ENCODE results near the gene NALCN.

NALCN gene

GRCh38 chr13:101080616-101081015, 335.7 kb downstream of the NALCN start:
- Histone ChIP-seq H3K27ac (ENCODE audit: low read depth, low read length) (no peak overlapping the region), H3K27me3 (ENCODE audit: low read length) (no peaks in the 10 kb centered on the region), H3K9ac (ENCODE audit: low read length) (no peak overlapping the region), H3K79me2 (ENCODE audit: insufficient read depth, low read length) (no peaks in the 10 kb centered on the region), H3K36me3 (ENCODE audit: low read length) (no peaks in the 10 kb centered on the region), H3K9me2 (replicated peaks; ENCODE audit: insufficient read depth, low read length) (no peaks in the 10 kb centered on the region), H4K20me1 (ENCODE audit: low read depth, low read length) (no peaks in the 10 kb centered on the region), H2AFZ (ENCODE audit: low read depth, low read length, severe bottlenecking) (no peak overlapping the region), H3F3A (ENCODE audit: insufficient read depth) (no peaks in the 10 kb centered on the region), H3K9me3 (ENCODE audit: insufficient read depth, low read length) (no peaks in the 10 kb centered on the region), H3K4me3 (ENCODE audit: insufficient read depth, low read length, poor library complexity, severe bottlenecking) (no peak overlapping the region), H3K4me2 (ENCODE audit: low read depth, low read length, poor library complexity, severe bottlenecking) (no peak overlapping the region)
- TF ChIP-seq CTCF (IDR thresholded peaks at IDR 0.05; ENCODE audit: insufficient read depth, low read length, poor library complexity, severe bottlenecking) (no peak), EZH2phosphoT487 (conservative IDR thresholded peaks at IDR 0.05; ENCODE audit: low read length) (no peak)

GRCh38 chr13:101065329-101065728, 351.0 kb downstream of the NALCN start:
- Histone ChIP-seq H3K4me2 (ENCODE audit: low read depth, low read length, poor library complexity, severe bottlenecking) (no peak overlapping the region), H3K9me2 (replicated peaks; ENCODE audit: insufficient read depth, low read length) (no peaks in the 10 kb centered on the region), H3F3A (ENCODE audit: insufficient read depth) (no peaks in the 10 kb centered on the region), H3K9ac (ENCODE audit: low read length) (no peak overlapping the region), H3K36me3 (ENCODE audit: low read length) (no peaks in the 10 kb centered on the region), H4K20me1 (ENCODE audit: low read depth, low read length) (no peaks in the 10 kb centered on the region), H3K79me2 (ENCODE audit: insufficient read depth, low read length) (no peaks in the 10 kb centered on the region), H3K27me3 (ENCODE audit: low read length) (no peaks in the 10 kb centered on the region), H3K9me3 (ENCODE audit: insufficient read depth, low read length) (no peaks in the 10 kb centered on the region), H3K4me3 (ENCODE audit: insufficient read depth, low read length, poor library complexity, severe bottlenecking) (no peak overlapping the region), H2AFZ (ENCODE audit: low read depth, low read length, severe bottlenecking) (no peak overlapping the region), H3K27ac (ENCODE audit: low read depth, low read length) (no peak overlapping the region)
- TF ChIP-seq EZH2phosphoT487 (conservative IDR thresholded peaks at IDR 0.05; ENCODE audit: low read length) (no peak), CTCF (IDR thresholded peaks at IDR 0.05; ENCODE audit: insufficient read depth, low read length, poor library complexity, severe bottlenecking) (no peak)

- Histone ChIP-seq H3F3A (ENCODE audit: insufficient read depth) (no peaks in the 10 kb centered on the region), H2AFZ (ENCODE audit: low read depth, low read length, severe bottlenecking) (no peak overlapping the region), H3K9ac (ENCODE audit: low read length) (no peak overlapping the region), H3K36me3 (ENCODE audit: low read length) (no peaks in the 10 kb centered on the region), H3K4me2 (ENCODE audit: low read depth, low read length, poor library complexity, severe bottlenecking) (no peak overlapping the region), H3K27ac (ENCODE audit: low read depth, low read length) (no peak overlapping the region), H3K27me3 (ENCODE audit: low read length) (no peaks in the 10 kb centered on the region), H4K20me1 (ENCODE audit: low read depth, low read length) (no peaks in the 10 kb centered on the region), H3K79me2 (ENCODE audit: insufficient read depth, low read length) (no peaks in the 10 kb centered on the region), H3K9me3 (ENCODE audit: insufficient read depth, low read length) (no peaks in the 10 kb centered on the region), H3K9me2 (replicated peaks; ENCODE audit: insufficient read depth, low read length) (no peaks in the 10 kb centered on the region), H3K4me3 (ENCODE audit: insufficient read depth, low read length, poor library complexity, severe bottlenecking) (no peak overlapping the region)
- no peak for TF ChIP-seq CTCF (IDR thresholded peaks at IDR 0.05; ENCODE audit: insufficient read depth, low read length, poor library complexity, severe bottlenecking)
- no peak for TF ChIP-seq EZH2phosphoT487 (conservative IDR thresholded peaks at IDR 0.05; ENCODE audit: low read length)
Observed at GRCh38 chr13:101059793-101060192, 356.5 kb downstream of the NALCN start.

All from SU-DHL-6 (cell line).